H1 (cell line): ENCODE measurements around the gene PAK1IP1. TPM values are rescaled to one million over a fixed set of nuclear protein-coding genes. Genes with fewer than 3 reads are reported as not detected.

Experiments
- CHD2 ChIP-seq: IDR thresholded peaks from 2 replicates; pipeline ENCODE4 v1.6.1; 2012; ENCODE audit warnings: low read length, improper control_type of control experiment
- CHD7 ChIP-seq: fragments of 300-600 bp; sonication (generic); IDR thresholded peaks from 2 replicates; pipeline ENCODE4 v1.7.1; 2012; ENCODE audit warnings: low read length, moderate library complexity, mild to moderate bottlenecking, inconsistent platforms; ENCODE audit not compliant: insufficient replicate concordance
- HDAC2 ChIP-seq, 2 experiments: fragments of 300-600 bp in 1 of 2; sonication (generic) in 1 of 2; IDR thresholded peaks; 2 replicates each; pipeline ENCODE4 v1.6.1; 2011 to 2012; ENCODE audit warnings: low read depth in 2 of 2, low read length in 2 of 2, mild to moderate bottlenecking in 2 of 2, moderate library complexity in 2 of 2, borderline replicate concordance in 1 of 2, inconsistent platforms in 1 of 2
- HDAC6 ChIP-seq: IDR thresholded peaks from one replicate; pipeline ENCODE4 v1.7.1; 2012; ENCODE audit warnings: low read depth, mild to moderate bottlenecking, inconsistent platforms, low read length, moderate library complexity
- JUN ChIP-seq: IDR thresholded peaks from 2 replicates; pipeline ENCODE4 v1.6.1; 2011; ENCODE audit warnings: low read depth, mild to moderate bottlenecking, improper control_type of control experiment, low read length
- NANOG ChIP-seq: IDR thresholded peaks from 2 replicates; pipeline ENCODE4 v1.6.1; 2011; ENCODE audit warnings: low read length, low read depth, mild to moderate bottlenecking, inconsistent platforms; ENCODE audit not compliant: insufficient read depth, poor library complexity, severe bottlenecking
- NRF1 ChIP-seq: IDR thresholded peaks from 2 replicates; pipeline ENCODE4 v1.6.1; 2011; ENCODE audit warnings: mild to moderate bottlenecking, low read depth, low read length, improper control_type of control experiment
- RXRA ChIP-seq: IDR thresholded peaks from 2 replicates; pipeline ENCODE4 v1.6.1; 2011; ENCODE audit warnings: low read depth, mild to moderate bottlenecking, low read length, moderate library complexity; ENCODE audit not compliant: insufficient read depth
- SIRT6 ChIP-seq: IDR thresholded peaks from one replicate; pipeline ENCODE4 v1.7.1; 2012; ENCODE audit warnings: low read length, inconsistent platforms
- ZNF274 ChIP-seq: IDR thresholded peaks from 2 replicates; pipeline ENCODE4 v1.7.0; 2012; ENCODE audit warnings: low read length, borderline replicate concordance; ENCODE audit errors: extremely low read depth
- polyA plus RNA-seq, 7 experiments: library from polyadenylated mRNA; depleted of rRNA in 3 of 7; stranded (reverse) in 5 of 7; unstranded in 2 of 7; fragments of >200 nt in 5 of 7; fragments of 200-250 nt in 2 of 7; gene quantifications; 1 replicate in 5 of 7; 2 replicates in 1 of 7; 4 replicates in 1 of 7; pipeline versions ENCODE4 v1.2.1 to v1.2.3, GENCODE V29; 2011 to 2013; ENCODE audit warnings: missing spikeins in 2 of 7, mixed read lengths in 2 of 7
- total RNA-seq: library from RNA; stranded (reverse); fragmentation: NEBNext Ultra II Directional; extraction: Animal tissue kit (Norgen Biotek cat#: 25700); gene quantifications from 2 replicates; pipeline ENCODE4 v1.2.1, GENCODE V29; 2021

Gene PAK1IP1
- total and polyA plus RNA-seq, 2 of the 8 experiments (the other 6 are each of a cell fraction or from before 2014, with no cell fraction given): 19.7 to 43.6 TPM

- TF ChIP-seq CHD7: no peak
- no peak for TF ChIP-seq RXRA
- TF ChIP-seq JUN: no peak
- no peak for TF ChIP-seq SIRT6
- TF ChIP-seq ZNF274: no peak
- TF ChIP-seq NANOG: no peak
- no peak for TF ChIP-seq CHD2
- TF ChIP-seq HDAC6: no peak
- TF ChIP-seq HDAC2 (IDR thresholded peaks at IDR 0.05; ENCODE audit: borderline replicate concordance in 1 of 2, low read depth in 2 of 2, low read length in 2 of 2): no peak
- TF ChIP-seq NRF1: peak; percentile 38; the same call in 1 of the 2 replicates
Measured at GRCh38 chr6:10722820-10723566, 28.2 kb downstream of the PAK1IP1 start, which contains the start of gene TMEM14C (continued).
